ENCODE data around the gene LARP4. TPM values are rescaled to one million over a fixed set of nuclear protein-coding genes. Genes with fewer than 3 reads are reported as not detected.

LARP4 gene
- total RNA-seq = 31.3 and 40.5 TPM in 2 replicates

DNA sequence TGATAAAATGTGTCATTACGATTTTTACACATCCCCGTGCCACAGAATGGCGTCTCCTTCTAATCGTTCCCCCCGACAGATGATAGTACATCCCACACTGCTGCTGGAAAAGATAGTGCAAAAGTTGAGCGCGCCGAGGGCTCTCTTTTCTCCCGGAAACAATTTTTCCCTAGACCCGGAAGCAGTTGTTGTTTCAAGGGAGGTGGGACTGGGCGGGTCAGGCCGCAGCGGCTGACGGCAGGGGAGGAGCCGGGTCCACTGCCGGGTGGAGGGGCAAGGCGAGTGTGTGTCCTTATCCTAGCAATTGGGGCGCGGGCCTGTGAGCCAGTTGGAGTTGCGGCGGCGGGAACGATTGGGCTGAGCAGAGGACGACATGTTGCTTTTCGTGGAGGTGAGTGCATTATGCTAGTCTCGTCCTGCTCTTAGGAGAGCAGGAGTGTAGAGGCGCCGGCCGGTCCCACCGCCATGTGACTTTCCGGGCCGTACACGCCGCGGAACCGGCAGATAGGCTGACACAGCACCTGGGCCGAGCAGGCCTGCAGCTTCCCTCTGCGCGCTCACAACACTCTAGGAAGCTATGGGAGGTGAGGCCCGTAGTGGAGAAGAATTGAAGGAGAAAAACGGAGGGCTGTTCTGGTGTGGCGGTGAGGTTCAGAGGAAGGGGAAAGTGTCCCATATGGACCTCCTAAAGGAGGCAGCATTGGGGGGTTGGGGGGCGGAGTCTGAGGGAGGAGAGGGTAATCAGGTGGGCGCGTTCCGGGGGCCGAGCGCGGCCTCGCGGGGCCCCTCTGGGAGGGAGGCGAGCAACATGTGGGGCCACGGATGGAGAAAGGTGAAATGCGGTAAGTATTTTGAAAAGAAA is at the start of gene LARP4:
Gene LARP4, plus strand, starts transcription at position 248 of the 862 bp plus-strand sequence. Its CDS starts 126 bp downstream, at position 374.

DNA sequence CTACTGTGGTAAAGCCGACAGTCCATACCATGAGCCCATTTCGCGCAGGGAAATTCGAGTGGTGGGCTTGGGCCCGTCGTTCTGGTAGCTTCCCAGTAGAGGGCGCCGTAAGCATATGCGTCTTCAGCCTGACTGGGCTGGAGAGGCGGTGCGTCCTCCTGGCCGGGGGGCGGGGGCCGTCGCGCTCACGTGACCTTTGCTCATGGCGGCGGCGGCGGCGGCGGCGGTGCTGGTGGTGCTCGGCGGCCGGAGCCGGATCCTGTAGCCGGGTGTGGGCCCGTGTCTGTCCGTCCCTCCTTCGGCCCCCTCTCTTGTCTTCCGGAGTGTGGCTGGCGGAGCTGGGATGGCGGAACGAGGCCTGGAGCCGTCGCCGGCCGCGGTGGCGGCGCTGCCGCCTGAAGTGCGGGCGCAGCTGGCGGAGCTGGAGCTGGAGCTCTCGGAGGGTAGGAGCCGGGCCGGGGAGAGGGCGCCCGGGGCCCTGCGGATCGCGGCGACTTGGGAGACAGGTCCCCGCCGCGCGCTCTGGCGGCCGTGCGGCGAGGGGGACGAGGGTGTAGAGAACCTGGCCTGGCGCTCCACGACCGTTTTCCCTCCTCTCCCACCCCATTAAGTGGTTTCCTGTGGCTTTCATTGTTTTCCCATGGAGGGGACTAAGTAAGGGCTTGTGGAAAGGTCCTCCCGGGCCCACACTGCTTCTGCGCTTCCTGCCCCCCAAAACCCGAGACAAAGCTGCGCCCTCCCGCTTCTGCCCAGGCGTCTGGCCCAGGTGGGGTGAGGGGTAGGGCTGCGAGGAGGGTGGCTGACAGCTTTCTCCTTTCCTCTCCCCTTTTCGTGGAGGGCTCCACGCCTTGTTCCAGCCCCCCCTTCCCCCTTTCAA is 104.4 kb downstream of the LARP4 start, which contains the start of gene DIP2B:
Gene DIP2B, plus strand, starts transcription at position 188 of the 877 bp plus-strand sequence. Its CDS starts 156 bp downstream, at position 344.

Other genes starting within 250 kb of the LARP4 start
- 17.9 and 26.7 TPM in 2 replicates for gene CERS5, start 233.5 kb upstream of the LARP4 start, total RNA-seq
- 97.4 and 107 TPM in 2 replicates for gene LIMA1, start 117.4 kb upstream of the LARP4 start, total RNA-seq
- gene FAM186A, start 4.3 kb upstream of the LARP4 start, total RNA-seq = not detected in 2 replicates
- 32.8 and 45.3 TPM in 2 replicates for gene DIP2B, start 104.1 kb downstream of the LARP4 start, total RNA-seq

Data from tracheal epithelial cell (primary cell).